ENCODE data around the gene MTA3.

DNA sequence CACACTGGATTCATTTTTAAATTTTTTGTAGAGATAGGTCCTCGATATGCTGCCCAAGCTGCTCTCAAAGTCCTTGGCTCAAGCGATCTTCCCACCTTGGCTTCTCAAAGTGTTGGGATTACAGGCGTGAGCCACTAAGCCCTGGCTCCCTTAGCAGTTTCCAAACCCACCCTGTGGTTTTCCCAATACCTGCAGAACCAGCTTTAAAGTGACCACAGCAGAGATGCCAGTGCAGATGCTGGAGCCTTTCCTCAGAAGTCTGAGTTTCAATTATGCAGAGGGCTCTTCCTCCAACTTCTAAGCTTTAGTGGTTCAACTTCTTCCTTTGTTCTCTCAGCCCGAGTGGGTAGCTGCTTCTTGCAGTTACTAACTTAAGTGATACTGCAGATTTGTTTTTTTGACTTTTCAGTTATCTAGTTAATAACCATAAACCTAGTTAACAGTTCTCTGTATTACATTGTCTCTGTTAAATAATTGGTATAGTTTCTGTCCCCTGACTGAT lies 232.1 kb downstream of the MTA3 start:
- TF ChIP-seq, protein P1, sequence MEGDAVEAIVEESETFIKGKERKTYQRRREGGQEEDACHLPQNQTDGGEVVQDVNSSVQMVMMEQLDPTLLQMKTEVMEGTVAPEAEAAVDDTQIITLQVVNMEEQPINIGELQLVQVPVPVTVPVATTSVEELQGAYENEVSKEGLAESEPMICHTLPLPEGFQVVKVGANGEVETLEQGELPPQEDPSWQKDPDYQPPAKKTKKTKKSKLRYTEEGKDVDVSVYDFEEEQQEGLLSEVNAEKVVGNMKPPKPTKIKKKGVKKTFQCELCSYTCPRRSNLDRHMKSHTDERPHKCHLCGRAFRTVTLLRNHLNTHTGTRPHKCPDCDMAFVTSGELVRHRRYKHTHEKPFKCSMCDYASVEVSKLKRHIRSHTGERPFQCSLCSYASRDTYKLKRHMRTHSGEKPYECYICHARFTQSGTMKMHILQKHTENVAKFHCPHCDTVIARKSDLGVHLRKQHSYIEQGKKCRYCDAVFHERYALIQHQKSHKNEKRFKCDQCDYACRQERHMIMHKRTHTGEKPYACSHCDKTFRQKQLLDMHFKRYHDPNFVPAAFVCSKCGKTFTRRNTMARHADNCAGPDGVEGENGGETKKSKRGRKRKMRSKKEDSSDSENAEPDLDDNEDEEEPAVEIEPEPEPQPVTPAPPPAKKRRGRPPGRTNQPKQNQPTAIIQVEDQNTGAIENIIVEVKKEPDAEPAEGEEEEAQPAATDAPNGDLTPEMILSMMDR (IDR thresholded peaks at IDR 0.05) = no peak
- no peak for TF ChIP-seq POLR2A (IDR thresholded peaks at IDR 0.05)
- no peak for TF ChIP-seq EP300 (IDR thresholded peaks at IDR 0.05)
